ENCODE results near the gene JUP.

- no peak for TF ChIP-seq SP1 (IDR thresholded peaks at IDR 0.05)
- TF ChIP-seq TARDBP (IDR thresholded peaks at IDR 0.05) = no peak
- no peak for TF ChIP-seq LEF1 (IDR thresholded peaks at IDR 0.05; ENCODE audit: borderline replicate concordance)
- no peak for TF ChIP-seq CTBP1 (IDR thresholded peaks at IDR 0.05; ENCODE audit: borderline replicate concordance)
- no peak for TF ChIP-seq ZNF384 (IDR thresholded peaks at IDR 0.05)
- TF ChIP-seq L3MBTL2 (conservative IDR thresholded peaks at IDR 0.05) = no peak
- no peak for TF ChIP-seq NFRKB (IDR thresholded peaks at IDR 0.05)
Measured at GRCh38 chr17:41736983-41737679, 49.4 kb downstream of the JUP start.
